HG03066 (cell line): ENCODE results near the gene ABCC1.

Source experiments
- ATAC-seq: cut with Tn5 transposase; IDR thresholded peaks from one replicate; pipeline ENCODE4 v1.9.1; 2021; ENCODE audit warnings: low read depth; ENCODE audit not compliant: unreplicated experiment

The ABCC1 gene

GRCh38 chr16:16038950-16039349 is 89.5 kb downstream of the ABCC1 start:
- ATAC-seq: no peak

GRCh38 chr16:16041196-16041892 is 91.9 kb downstream of the ABCC1 start:
- no peak for ATAC-seq

GRCh38 chr16:16042076-16042475 is 92.7 kb downstream of the ABCC1 start:
- no peak for ATAC-seq

- no peak for ATAC-seq
These were observed 95.9 kb downstream of the ABCC1 start for GRCh38 chr16:16045296-16045695.

GRCh38 chr16:16045879-16046278 is 96.5 kb downstream of the ABCC1 start:
- ATAC-seq: no peak

GRCh38 chr16:16047761-16048160 is 98.3 kb downstream of the ABCC1 start:
- no peak for ATAC-seq

GRCh38 chr16:16048904-16049582 is 99.6 kb downstream of the ABCC1 start:
- ATAC-seq: no peak

GRCh38 chr16:16050106-16050505 is 100.7 kb downstream of the ABCC1 start:
- ATAC-seq: no peak

GRCh38 chr16:16051132-16051531 is 101.7 kb downstream of the ABCC1 start:
- no peak for ATAC-seq

- no peak for ATAC-seq
These were observed 103.5 kb downstream of the ABCC1 start for GRCh38 chr16:16052916-16053315.

GRCh38 chr16:16057102-16057501 is 107.7 kb downstream of the ABCC1 start:
- no peak for ATAC-seq

- no peak for ATAC-seq
These were observed 109.7 kb downstream of the ABCC1 start for GRCh38 chr16:16059160-16059559.

- ATAC-seq: no peak
These were observed 110.6 kb downstream of the ABCC1 start for GRCh38 chr16:16059895-16060590.

GRCh38 chr16:16062023-16062937 is 112.9 kb downstream of the ABCC1 start:
- ATAC-seq: no peak

GRCh38 chr16:16063683-16064082 is 114.3 kb downstream of the ABCC1 start:
- ATAC-seq: no peak

- no peak for ATAC-seq
These were observed 115.5 kb downstream of the ABCC1 start for GRCh38 chr16:16064874-16065384.

GRCh38 chr16:16067127-16067526 is 117.7 kb downstream of the ABCC1 start:
- ATAC-seq: no peak

- ATAC-seq: no peak
These were observed 122.3 kb downstream of the ABCC1 start for GRCh38 chr16:16071631-16072244.

- ATAC-seq: no peak
These were observed 123.7 kb downstream of the ABCC1 start for GRCh38 chr16:16073001-16073545.
